Neuronal stem cell (in vitro differentiated cells): ENCODE data around the gene NGFR.

Experiments used
- DNase-seq: peaks from one replicate; pipeline ENCODE4 v3.0.0-alpha.2; 2013; ENCODE audit warnings: low spot score
- H2AFZ ChIP-seq: one replicate; pipeline ENCODE4 v1.6.1; 2013; ENCODE audit warnings: mild to moderate bottlenecking, low read length, inconsistent platforms
- H2AK5ac ChIP-seq: 2 replicates; pipeline ENCODE4 v1.6.1; 2013; ENCODE audit warnings: low read depth, mild to moderate bottlenecking, inconsistent platforms, low read length, moderate library complexity, mixed read lengths
- H2BK120ac ChIP-seq: 2 replicates; pipeline ENCODE4 v1.6.1; 2013; ENCODE audit warnings: low read depth, mild to moderate bottlenecking, inconsistent platforms, low read length, moderate library complexity, mixed read lengths
- H2BK12ac ChIP-seq: one replicate; pipeline ENCODE4 v1.6.1; 2013; ENCODE audit warnings: low read length, inconsistent platforms
- H2BK15ac ChIP-seq: 2 replicates; pipeline ENCODE4 v1.6.1; 2013; ENCODE audit warnings: mild to moderate bottlenecking, low read length, inconsistent platforms, mixed read lengths
- H2BK5ac ChIP-seq: one replicate; pipeline ENCODE4 v1.6.1; 2013; ENCODE audit warnings: inconsistent platforms, mild to moderate bottlenecking, low read length, moderate library complexity
- H3K14ac ChIP-seq: one replicate; pipeline ENCODE4 v1.6.1; 2013; ENCODE audit warnings: low read length, inconsistent platforms
- H3K18ac ChIP-seq: 2 replicates; pipeline ENCODE4 v1.6.1; 2013; ENCODE audit warnings: low read length, inconsistent platforms
- H3K23ac ChIP-seq: 2 replicates; pipeline ENCODE4 v1.6.1; 2013; ENCODE audit warnings: low read depth, mild to moderate bottlenecking, mixed read lengths, low read length, inconsistent platforms; ENCODE audit not compliant: poor library complexity
- H3K27ac ChIP-seq: replicated peaks from 3 replicates; pipeline ENCODE4 v1.5.1; 2013; ENCODE audit warnings: low read length, inconsistent platforms
- H3K27me3 ChIP-seq, 3 experiments: 2 replicates each; pipeline ENCODE4 v1.6.1; 2013; ENCODE audit warnings: low read length in 3 of 3, mild to moderate bottlenecking in 2 of 3, inconsistent platforms in 1 of 3, low read depth in 1 of 3, mixed read lengths in 1 of 3, moderate library complexity in 1 of 3; ENCODE audit not compliant: control insufficient read depth in 3 of 3, insufficient read depth in 3 of 3
- H3K36me3 ChIP-seq, 2 donors: replicated peaks in 1 of 2; 2 replicates each; pipeline ENCODE4 v1.6.1; 2013; ENCODE audit warnings: low read length in 2 of 2; ENCODE audit not compliant: control insufficient read depth in 2 of 2, insufficient read depth in 2 of 2
- H3K4ac ChIP-seq: 2 replicates; pipeline ENCODE4 v1.6.1; 2013; ENCODE audit warnings: inconsistent platforms, mild to moderate bottlenecking, low read length, moderate library complexity
- H3K4me1 ChIP-seq, 2 donors: 1 replicate in 1 of 2; 2 replicates in 1 of 2; pipeline ENCODE4 v1.6.1; 2013; ENCODE audit warnings: low read length in 2 of 2, low read depth in 1 of 2; ENCODE audit not compliant: control insufficient read depth in 2 of 2, insufficient read depth in 1 of 2
- H3K4me2 ChIP-seq: one replicate; pipeline ENCODE4 v1.6.1; 2013; ENCODE audit warnings: mild to moderate bottlenecking, low read length, inconsistent platforms; ENCODE audit not compliant: insufficient read depth, poor library complexity, severe bottlenecking
- H3K4me3 ChIP-seq, 2 donors: 2 replicates each; pipeline ENCODE4 v1.5.1; 2013; ENCODE audit warnings: low read length in 2 of 2, mild to moderate bottlenecking in 2 of 2, inconsistent platforms in 1 of 2, moderate library complexity in 1 of 2
- H3K79me1 ChIP-seq: one replicate; pipeline ENCODE4 v1.6.1; 2013; ENCODE audit warnings: low read depth, mild to moderate bottlenecking, inconsistent platforms, low read length, moderate library complexity
- H3K9ac ChIP-seq: one replicate; pipeline ENCODE4 v1.6.1; 2013; ENCODE audit warnings: mild to moderate bottlenecking, low read depth, low read length, inconsistent platforms; ENCODE audit not compliant: poor library complexity
- H3K9me3 ChIP-seq, 2 donors: replicated peaks in 1 of 2; 2 replicates each; pipeline versions ENCODE3 to v1.6.1; 2013; ENCODE audit warnings: low read length in 2 of 2, mild to moderate bottlenecking in 2 of 2, inconsistent platforms in 1 of 2, low read depth in 1 of 2, mixed read lengths in 1 of 2, moderate library complexity in 1 of 2; ENCODE audit not compliant: control insufficient read depth in 2 of 2, insufficient read depth in 1 of 2
- H4K8ac ChIP-seq: one replicate; pipeline ENCODE4 v1.6.1; 2013; ENCODE audit warnings: low read depth, mild to moderate bottlenecking, inconsistent platforms, low read length, moderate library complexity
- H4K91ac ChIP-seq: one replicate; pipeline ENCODE4 v1.6.1; 2013; ENCODE audit warnings: low read length, low read depth, mild to moderate bottlenecking, inconsistent platforms; ENCODE audit not compliant: poor library complexity
- WGBS, 2 donors: extraction: QIAGEN DNeasy Blood & Tissue Kit; methylation state at CpG; one replicate each; pipeline ENCODE4 v1.1.7; 2013; ENCODE audit warnings: missing lambda C conversion rate in 2 of 2, mixed read lengths in 1 of 2; ENCODE audit not compliant: insufficient read length in 2 of 2, insufficient replicate concordance in 1 of 2; ENCODE audit errors: extremely low coverage in 2 of 2; 5-methylcytosine and 5-hydroxymethylcytosine counted together

NGFR gene

GRCh38 chr17:49514071-49514721, 19.1 kb downstream of the NGFR start:
- no peak overlapping the region for H4K91ac ChIP-seq
- no peak overlapping the region for H3K4me3 ChIP-seq
- no peak overlapping the region for H2BK12ac ChIP-seq
- no peak overlapping the region for H3K23ac ChIP-seq
- no peak overlapping the region for H2BK120ac ChIP-seq
- no peak overlapping the region for H2AFZ ChIP-seq
- H2BK5ac ChIP-seq = no peak overlapping the region
- H3K79me1 ChIP-seq = no peaks in the 10 kb centered on the region
- no CpG with 5 or more reads among the region's 15 CpGs for WGBS, 2 donors
- no peak overlapping the region for H3K4ac ChIP-seq
- DNase-seq = no peak
- H3K9ac ChIP-seq = no peak overlapping the region
- peak overlapping the region; percentile 31 for H2BK15ac ChIP-seq
- H3K27me3 ChIP-seq = peaks cover 0 to 7% (median 0%) of the 10 kb centered on the region in 3 experiments
- H3K14ac ChIP-seq = no peak overlapping the region
- no peak overlapping the region for H3K27ac ChIP-seq
- H3K36me3 ChIP-seq = peaks cover 0 to 14% of the 10 kb centered on the region in 2 donors
- H3K18ac ChIP-seq = peak overlapping the region; percentile 11
- no peak overlapping the region for H3K4me2 ChIP-seq
- H3K9me3 ChIP-seq = no peaks in the 10 kb centered on the region
- peak overlapping the region; percentile 81 for H2AK5ac ChIP-seq
- H4K8ac ChIP-seq = no peak overlapping the region
- H3K4me1 ChIP-seq = peaks cover 11 to 14% of the 10 kb centered on the region in 2 donors

GRCh38 chr17:49515196-49515770, 20.2 kb downstream of the NGFR start:
- DNase-seq = peak; percentile 57

GRCh38 chr17:49516180-49516579, 21.1 kb downstream of the NGFR start:
- no peak overlapping the region for H2BK12ac ChIP-seq
- no peak overlapping the region for H3K9ac ChIP-seq
- H2BK120ac ChIP-seq = no peak overlapping the region
- H2AK5ac ChIP-seq = no peak overlapping the region
- H3K23ac ChIP-seq = no peak overlapping the region
- no peak for DNase-seq
- H3K4ac ChIP-seq = no peak overlapping the region
- H2AFZ ChIP-seq = peak overlapping the region; percentile 95
- no peak overlapping the region for H4K91ac ChIP-seq
- no peaks in the 10 kb centered on the region for H3K9me3 ChIP-seq
- peaks cover 0 to 7% of the 10 kb centered on the region in 2 donors for H3K36me3 ChIP-seq
- H3K4me1 ChIP-seq = peaks cover 14 to 17% of the 10 kb centered on the region in 2 donors
- no peak overlapping the region for H2BK5ac ChIP-seq
- no CpG with 5 or more reads among the region's 5 CpGs for WGBS, 2 donors
- peaks cover 0 to 14% (median 0%) of the 10 kb centered on the region in 3 experiments for H3K27me3 ChIP-seq
- no peak overlapping the region for H3K4me3 ChIP-seq
- H4K8ac ChIP-seq = no peak overlapping the region
- H3K14ac ChIP-seq = no peak overlapping the region
- no peak overlapping the region for H3K4me2 ChIP-seq
- no peak overlapping the region for H2BK15ac ChIP-seq
- no peak overlapping the region for H3K18ac ChIP-seq
- H3K27ac ChIP-seq = no peak overlapping the region
- no peaks in the 10 kb centered on the region for H3K79me1 ChIP-seq

More at GRCh38 chr17:49515196-49515770, 20.2 kb downstream of the NGFR start:
- no peak overlapping the region for H4K91ac ChIP-seq
- peak overlapping the region; percentile 35 for H2AK5ac ChIP-seq
- H3K27ac ChIP-seq = peak overlapping the region; percentile 41
- WGBS, 2 donors = no CpG with 5 or more reads among the region's 8 CpGs
- H3K4me1 ChIP-seq = peaks cover 14 to 17% of the 10 kb centered on the region in 2 donors
- no peak overlapping the region for H2BK5ac ChIP-seq
- H2AFZ ChIP-seq = peak overlapping the region; percentile 95
- H3K36me3 ChIP-seq = peaks cover 0 to 10% of the 10 kb centered on the region in 2 donors
- H3K4me3 ChIP-seq = no peak overlapping the region
- H3K79me1 ChIP-seq = no peaks in the 10 kb centered on the region
- peak overlapping the region; percentile 33 for H3K9ac ChIP-seq
- H2BK120ac ChIP-seq = no peak overlapping the region
- no peak overlapping the region for H3K4ac ChIP-seq
- peaks cover 0 to 5% (median 0%) of the 10 kb centered on the region in 3 experiments for H3K27me3 ChIP-seq
- H2BK15ac ChIP-seq = no peak overlapping the region
- H3K18ac ChIP-seq = peak overlapping the region; percentile 72
- H3K9me3 ChIP-seq = no peaks in the 10 kb centered on the region
- no peak overlapping the region for H3K4me2 ChIP-seq
- peak overlapping the region; percentile 75 for H3K23ac ChIP-seq
- H4K8ac ChIP-seq = no peak overlapping the region
- peak overlapping the region; percentile 84 for H3K14ac ChIP-seq
- no peak overlapping the region for H2BK12ac ChIP-seq

GRCh38 chr17:49518346-49519078, 23.4 kb downstream of the NGFR start:
- H4K8ac ChIP-seq = no peak overlapping the region
- H2AFZ ChIP-seq = no peak overlapping the region
- no CpG with 5 or more reads among the region's 6 CpGs for WGBS, 2 donors
- no peak for DNase-seq
- no peak overlapping the region for H3K4me3 ChIP-seq
- no peak overlapping the region for H3K9ac ChIP-seq
- H3K27me3 ChIP-seq = peaks cover 0 to 34% (median 0%) of the 10 kb centered on the region in 3 experiments
- no peak overlapping the region for H3K18ac ChIP-seq
- no peak overlapping the region for H2BK120ac ChIP-seq
- H3K27ac ChIP-seq = no peak overlapping the region
- H4K91ac ChIP-seq = no peak overlapping the region
- peaks cover 14% of the 10 kb centered on the region in 2 donors for H3K4me1 ChIP-seq
- H2BK5ac ChIP-seq = no peak overlapping the region
- no peak overlapping the region for H3K4me2 ChIP-seq
- H3K23ac ChIP-seq = no peak overlapping the region
- H3K79me1 ChIP-seq = no peaks in the 10 kb centered on the region
- H2BK12ac ChIP-seq = no peak overlapping the region
- H2AK5ac ChIP-seq = peak overlapping the region; percentile 47
- H3K36me3 ChIP-seq = peaks cover 0 to 3% of the 10 kb centered on the region in 2 donors
- H3K9me3 ChIP-seq = no peaks in the 10 kb centered on the region
- H2BK15ac ChIP-seq = no peak overlapping the region
- no peak overlapping the region for H3K14ac ChIP-seq
- H3K4ac ChIP-seq = no peak overlapping the region
